Neural cell (in vitro differentiated cells): ENCODE results near the gene BIN2. TPM values are rescaled to one million over a fixed set of nuclear protein-coding genes. Genes with fewer than 3 reads are reported as not detected.
A peak's percentile ranks its signal among the peaks of the same experiment; 100 is the strongest.

Source experiments
- H2AFZ ChIP-seq: fragments of 200-600, 300-800 bp; sonication (generic), shearing (Covaris generic); 2 replicates; pipeline ENCODE4 v1.6.0; 2014; ENCODE audit warnings: low read depth, mild to moderate bottlenecking, antibody characterized with exemption, low read length, moderate library complexity
- H3F3A ChIP-seq: fragments of 200-600 bp; shearing (Covaris generic); 2 replicates; pipeline ENCODE4 v1.6.1; 2016; ENCODE audit warnings: mild to moderate bottlenecking, moderate library complexity, mixed read lengths, antibody characterized with exemption, low read length; ENCODE audit not compliant: insufficient read depth, poor library complexity, severe bottlenecking
- H3K27ac ChIP-seq: fragments of 200-600, 300-800 bp; sonication (generic), shearing (Covaris generic); 2 replicates; pipeline ENCODE4 v1.5.1; 2014; ENCODE audit warnings: mild to moderate bottlenecking, low read length, moderate library complexity
- H3K27me3 ChIP-seq: fragments of 300-800, 200-600 bp; sonication (generic), shearing (Covaris generic); 2 replicates; pipeline ENCODE4 v1.6.0; 2014; ENCODE audit warnings: mild to moderate bottlenecking, low read depth, low read length, moderate library complexity; ENCODE audit not compliant: insufficient read depth
- H3K36me3 ChIP-seq: fragments of 300-800, 200-600 bp; sonication (generic), shearing (Covaris generic); 2 replicates; pipeline ENCODE4 v1.5.1; 2014; ENCODE audit warnings: mild to moderate bottlenecking, antibody characterized with exemption, low read length, moderate library complexity; ENCODE audit not compliant: insufficient read depth
- H3K4me2 ChIP-seq: fragments of 300-800, 200-600 bp; sonication (generic), shearing (Covaris generic); 2 replicates; pipeline ENCODE4 v1.6.0; 2014; ENCODE audit warnings: mild to moderate bottlenecking, low read length
- H3K4me3 ChIP-seq: fragments of 300-800, 200-600 bp; sonication (generic), shearing (Covaris generic); 2 replicates; pipeline ENCODE4 v1.5.1; 2014; ENCODE audit warnings: mild to moderate bottlenecking, low read length, moderate library complexity
- H3K79me2 ChIP-seq: fragments of 200-600 bp; shearing (Covaris generic); replicated peaks from 2 replicates; pipeline ENCODE4 v1.6.0; 2014; ENCODE audit warnings: mild to moderate bottlenecking, low read length, moderate library complexity; ENCODE audit not compliant: insufficient read depth
- H3K9ac ChIP-seq: fragments of 300-800, 200-600 bp; sonication (generic), shearing (Covaris generic); 2 replicates; pipeline ENCODE4 v1.6.1; 2016; ENCODE audit warnings: mild to moderate bottlenecking, low read length, mixed read lengths
- H3K9me2 ChIP-seq: fragments of 200-600 bp; shearing (Covaris generic); 2 replicates; pipeline ENCODE4 v1.6.1; 2016; ENCODE audit warnings: mild to moderate bottlenecking, low read length, mixed read lengths; ENCODE audit not compliant: insufficient read depth
- H3K9me3 ChIP-seq: fragments of 200-600, 300-800 bp; sonication (generic), shearing (Covaris generic); 2 replicates; pipeline ENCODE4 v1.6.1; 2016; ENCODE audit warnings: mild to moderate bottlenecking, mixed run types, low read length, moderate library complexity, mixed read lengths
- H4K20me1 ChIP-seq: fragments of 200-600 bp; shearing (Covaris generic); 2 replicates; pipeline ENCODE4 v1.6.1; 2016; ENCODE audit warnings: mild to moderate bottlenecking, mixed run types; ENCODE audit not compliant: insufficient read depth
- EP300 ChIP-seq: fragments of 450-650 bp; conservative IDR thresholded peaks from 2 replicates; pipeline ENCODE4 v1.6.1; 2014; ENCODE audit warnings: antibody characterized with exemption, mild to moderate bottlenecking, moderate library complexity; ENCODE audit not compliant: poor library complexity, severe bottlenecking
- EZH2 ChIP-seq: fragments of 200-600, 300-800 bp; shearing (Covaris generic), sonication (generic); IDR thresholded peaks from 2 replicates; pipeline ENCODE4 v1.6.1; 2014; ENCODE audit warnings: antibody characterized with exemption, low read length, borderline replicate concordance, mild to moderate bottlenecking; ENCODE audit not compliant: insufficient read depth, poor library complexity, severe bottlenecking
- MXI1 ChIP-seq: fragments of 450-650 bp; conservative IDR thresholded peaks from 2 replicates; pipeline ENCODE4 v1.6.1; 2014; ENCODE audit warnings: antibody characterized with exemption, mild to moderate bottlenecking; ENCODE audit not compliant: poor library complexity, severe bottlenecking
- POLR2AphosphoS5 ChIP-seq: IDR thresholded peaks from 2 replicates; pipeline ENCODE4 v1.6.1; 2012
- RAD21 ChIP-seq: fragments of 450-650 bp; conservative IDR thresholded peaks from 2 replicates; pipeline ENCODE4 v1.6.1; 2014; ENCODE audit warnings: antibody characterized with exemption, mild to moderate bottlenecking, moderate library complexity
- SMC3 ChIP-seq: fragments of 450-650 bp; conservative IDR thresholded peaks from 2 replicates; pipeline ENCODE4 v1.6.1; 2014; ENCODE audit warnings: antibody characterized with exemption, mild to moderate bottlenecking, moderate library complexity; ENCODE audit not compliant: poor library complexity
- TAF1 ChIP-seq: IDR thresholded peaks from 2 replicates; pipeline ENCODE4 v1.6.1; 2012; ENCODE audit warnings: low read depth
- polyA plus RNA-seq: library from polyadenylated mRNA; depleted of rRNA; stranded (reverse); fragments of >200 nt; gene quantifications from 2 replicates; pipeline ENCODE4 v1.2.3, GENCODE V29; 2014
- TF ChIP-seq, protein P1 (sequence below): IDR thresholded peaks from 2 replicates; pipeline ENCODE4 v1.6.1; 2012; ENCODE audit warnings: borderline replicate concordance
- TF ChIP-seq, protein P2 (sequence below): fragments of 450-650 bp; IDR thresholded peaks from 2 replicates; pipeline ENCODE4 v1.5.1; 2014; ENCODE audit warnings: antibody characterized with exemption, mild to moderate bottlenecking, moderate library complexity; ENCODE audit not compliant: poor library complexity, severe bottlenecking

The BIN2 gene
- polyA plus RNA-seq, 1 donor from 2014 or later, result not detected

DNA sequence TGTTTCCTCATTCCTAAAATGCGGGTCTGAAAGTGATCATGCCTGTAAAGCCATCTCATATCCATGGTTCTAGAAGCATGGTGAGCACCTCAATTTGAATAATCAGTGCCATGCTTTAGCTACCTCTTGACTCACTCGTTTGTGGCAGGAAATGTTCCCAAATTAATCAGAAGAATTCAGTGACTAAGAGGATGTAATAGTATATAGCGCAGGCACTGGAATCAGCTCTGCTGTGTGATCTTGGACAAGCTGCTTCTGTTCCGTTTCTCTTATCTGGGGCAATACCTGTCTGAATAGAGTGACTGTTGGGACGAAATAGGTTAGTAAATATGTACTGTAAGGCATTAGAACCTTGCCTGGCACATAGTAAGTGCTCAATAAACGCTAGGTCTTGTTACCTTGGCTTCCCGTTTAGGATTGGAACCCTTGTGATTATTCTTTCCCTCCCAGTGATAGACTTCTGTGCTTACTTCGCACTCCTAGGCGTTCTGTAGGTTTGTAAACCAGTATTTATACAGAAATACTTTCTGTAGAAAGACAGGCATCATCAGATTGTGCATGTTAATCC, 52.9 kb downstream of the BIN2 start:
- Histone ChIP-seq H2AFZ (no peak overlapping the region), H4K20me1 (no peaks in the 10 kb centered on the region), H3K9me2 (no peaks in the 10 kb centered on the region), H3K4me2 (no peak overlapping the region), H3K9me3 (no peaks in the 10 kb centered on the region), H3K79me2 (no peaks in the 10 kb centered on the region), H3K27me3 (peaks cover 29% of the 10 kb centered on the region), H3K27ac (no peak overlapping the region), H3K4me3 (peak overlapping the region; percentile 79), H3F3A (no peaks in the 10 kb centered on the region), H3K9ac (no peak overlapping the region), H3K36me3 (no peaks in the 10 kb centered on the region)
- TF ChIP-seq, protein P1, sequence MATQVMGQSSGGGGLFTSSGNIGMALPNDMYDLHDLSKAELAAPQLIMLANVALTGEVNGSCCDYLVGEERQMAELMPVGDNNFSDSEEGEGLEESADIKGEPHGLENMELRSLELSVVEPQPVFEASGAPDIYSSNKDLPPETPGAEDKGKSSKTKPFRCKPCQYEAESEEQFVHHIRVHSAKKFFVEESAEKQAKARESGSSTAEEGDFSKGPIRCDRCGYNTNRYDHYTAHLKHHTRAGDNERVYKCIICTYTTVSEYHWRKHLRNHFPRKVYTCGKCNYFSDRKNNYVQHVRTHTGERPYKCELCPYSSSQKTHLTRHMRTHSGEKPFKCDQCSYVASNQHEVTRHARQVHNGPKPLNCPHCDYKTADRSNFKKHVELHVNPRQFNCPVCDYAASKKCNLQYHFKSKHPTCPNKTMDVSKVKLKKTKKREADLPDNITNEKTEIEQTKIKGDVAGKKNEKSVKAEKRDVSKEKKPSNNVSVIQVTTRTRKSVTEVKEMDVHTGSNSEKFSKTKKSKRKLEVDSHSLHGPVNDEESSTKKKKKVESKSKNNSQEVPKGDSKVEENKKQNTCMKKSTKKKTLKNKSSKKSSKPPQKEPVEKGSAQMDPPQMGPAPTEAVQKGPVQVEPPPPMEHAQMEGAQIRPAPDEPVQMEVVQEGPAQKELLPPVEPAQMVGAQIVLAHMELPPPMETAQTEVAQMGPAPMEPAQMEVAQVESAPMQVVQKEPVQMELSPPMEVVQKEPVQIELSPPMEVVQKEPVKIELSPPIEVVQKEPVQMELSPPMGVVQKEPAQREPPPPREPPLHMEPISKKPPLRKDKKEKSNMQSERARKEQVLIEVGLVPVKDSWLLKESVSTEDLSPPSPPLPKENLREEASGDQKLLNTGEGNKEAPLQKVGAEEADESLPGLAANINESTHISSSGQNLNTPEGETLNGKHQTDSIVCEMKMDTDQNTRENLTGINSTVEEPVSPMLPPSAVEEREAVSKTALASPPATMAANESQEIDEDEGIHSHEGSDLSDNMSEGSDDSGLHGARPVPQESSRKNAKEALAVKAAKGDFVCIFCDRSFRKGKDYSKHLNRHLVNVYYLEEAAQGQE, result no peak
- TF ChIP-seq EZH2 (no peak), EP300 (no peak), SMC3 (no peak), TAF1 (no peak), POLR2AphosphoS5 (no peak), RAD21 (no peak), MXI1 (no peak)
- TF ChIP-seq, protein P2, sequence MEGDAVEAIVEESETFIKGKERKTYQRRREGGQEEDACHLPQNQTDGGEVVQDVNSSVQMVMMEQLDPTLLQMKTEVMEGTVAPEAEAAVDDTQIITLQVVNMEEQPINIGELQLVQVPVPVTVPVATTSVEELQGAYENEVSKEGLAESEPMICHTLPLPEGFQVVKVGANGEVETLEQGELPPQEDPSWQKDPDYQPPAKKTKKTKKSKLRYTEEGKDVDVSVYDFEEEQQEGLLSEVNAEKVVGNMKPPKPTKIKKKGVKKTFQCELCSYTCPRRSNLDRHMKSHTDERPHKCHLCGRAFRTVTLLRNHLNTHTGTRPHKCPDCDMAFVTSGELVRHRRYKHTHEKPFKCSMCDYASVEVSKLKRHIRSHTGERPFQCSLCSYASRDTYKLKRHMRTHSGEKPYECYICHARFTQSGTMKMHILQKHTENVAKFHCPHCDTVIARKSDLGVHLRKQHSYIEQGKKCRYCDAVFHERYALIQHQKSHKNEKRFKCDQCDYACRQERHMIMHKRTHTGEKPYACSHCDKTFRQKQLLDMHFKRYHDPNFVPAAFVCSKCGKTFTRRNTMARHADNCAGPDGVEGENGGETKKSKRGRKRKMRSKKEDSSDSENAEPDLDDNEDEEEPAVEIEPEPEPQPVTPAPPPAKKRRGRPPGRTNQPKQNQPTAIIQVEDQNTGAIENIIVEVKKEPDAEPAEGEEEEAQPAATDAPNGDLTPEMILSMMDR, result no peak

DNA sequence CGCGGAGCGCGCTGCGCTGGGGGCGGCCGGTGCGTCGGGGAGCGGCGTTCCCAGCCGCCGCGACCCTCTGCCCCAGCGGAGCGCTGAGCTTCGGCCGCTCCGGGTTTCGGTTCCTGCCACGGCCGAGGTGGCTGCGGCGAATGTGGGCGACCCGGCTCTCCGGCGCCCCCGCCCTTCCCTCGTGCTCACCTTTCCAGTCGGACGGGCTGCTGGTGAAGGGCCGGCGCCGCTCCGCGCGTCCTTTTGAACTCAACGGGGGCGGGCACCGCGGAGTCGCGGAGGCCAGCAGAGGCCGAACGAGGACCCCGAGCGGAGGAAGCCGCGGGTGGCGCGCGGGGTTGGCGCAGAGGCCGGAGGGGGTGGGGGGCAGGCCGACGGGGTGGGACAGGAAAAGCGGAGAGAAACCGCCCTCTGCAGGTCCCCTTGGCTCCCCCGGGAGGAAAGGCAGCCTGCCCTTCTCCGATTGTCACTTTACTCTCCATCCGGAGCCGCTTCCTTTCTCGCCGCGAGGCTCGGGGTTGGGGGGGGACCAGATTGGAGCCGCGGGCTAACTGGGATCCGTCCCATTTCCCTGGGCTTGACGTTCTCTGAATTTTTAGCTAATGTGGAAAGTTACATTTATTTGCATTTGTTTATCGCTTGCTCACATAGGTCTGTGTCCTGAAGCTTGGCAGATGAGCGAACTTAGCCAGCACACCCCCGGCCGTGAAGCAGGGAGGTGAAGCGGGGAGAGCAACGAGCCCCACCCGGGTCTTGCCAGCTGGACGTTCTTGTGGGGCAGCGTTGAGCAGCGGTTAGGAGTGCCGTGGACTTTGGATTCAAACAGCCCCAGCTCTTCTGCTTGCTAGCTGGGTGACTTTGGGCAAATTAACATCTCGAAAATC, 53.7 kb downstream of the BIN2 start, which contains the start of gene SMAGP:
Gene SMAGP (minus strand): TSS at position 349 of the 884 bp plus-strand sequence. CDS start 1,137 bp downstream, outside the sequence.
- Histone ChIP-seq H3K4me2 (no peak within 1 kb of the TSS), H4K20me1 (no peaks in the 10 kb centered on the region), H3K9me2 (no peaks in the 10 kb centered on the region), H3K9me3 (no peaks in the 10 kb centered on the region), H3K9ac (peak within 1 kb of the TSS; percentile 39), H3K36me3 (no peaks in the 10 kb centered on the region), H3K27ac (no peak within 1 kb of the TSS), H3F3A (no peaks in the 10 kb centered on the region), H3K79me2 (no peaks in the 10 kb centered on the region), H3K4me3 (peak within 1 kb of the TSS; percentile 79), H2AFZ (peak within 1 kb of the TSS; percentile 27), H3K27me3 (peaks cover 29% of the 10 kb centered on the region)
- TF ChIP-seq, protein P1, result no peak
- TF ChIP-seq POLR2AphosphoS5, result no peak
- no peak for TF ChIP-seq EP300
- no peak for TF ChIP-seq MXI1
- TF ChIP-seq EZH2, result no peak
- TF ChIP-seq, protein P2, result no peak
- TF ChIP-seq RAD21, result no peak
- TF ChIP-seq SMC3, result no peak
- TF ChIP-seq TAF1, result no peak
